D721Med (cell line): Measurements from ENCODE around the gene SPDYE6.
"Not testable (repeated sequence)": the region's sequence is repeated elsewhere in the genome, so short reads cannot be mapped to it uniquely, and the experiment has no call there.

ENCODE experiments used
- DNase-seq: peaks from one replicate; pipeline ENCODE4 v3.0.0; 2011; ENCODE audit warnings: low spot score; ENCODE audit not compliant: insufficient read length
- FAIRE-seq: peaks from 2 replicates; lab custom pipeline; 2011; peaks lifted over from hg19 to GRCh38; lab: Jason Lieb, UNC
- CTCF ChIP-seq: IDR thresholded peaks from 2 replicates; pipeline ENCODE4 v1.5.1; 2012; ENCODE audit warnings: mild to moderate bottlenecking, control low read depth; ENCODE audit not compliant: insufficient read depth; ENCODE audit errors: missing control alignments

SPDYE6 gene

DNA sequence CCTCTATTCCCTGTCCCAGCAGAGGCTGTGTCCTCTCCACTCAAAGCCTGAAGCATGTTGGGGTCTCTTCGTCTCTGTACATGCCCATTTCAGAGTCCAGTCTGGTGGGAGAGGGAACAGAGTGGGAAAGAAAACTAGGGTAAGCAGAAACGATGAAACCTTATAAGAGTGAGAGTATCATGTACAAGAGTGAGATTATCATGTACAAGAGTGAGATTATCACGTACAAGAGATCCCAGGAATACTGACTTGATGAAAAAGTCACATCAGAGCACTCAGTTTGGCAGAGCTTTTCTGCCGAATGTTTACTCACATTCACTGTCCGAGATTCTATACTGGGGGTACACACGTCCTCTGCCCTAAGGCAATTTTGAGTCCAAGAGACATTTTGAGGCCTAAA is at the start of gene SPDYE6:
Gene SPDYE6, minus strand, starts transcription at position 101 of the 400 bp plus-strand sequence. CDS start 421 bp downstream, outside the sequence.
- not testable (repeated sequence) for FAIRE-seq, DNase-seq

GRCh38 chr7:102404862-102405188 is 48.6 kb upstream of the SPDYE6 start:
- not testable (repeated sequence) for FAIRE-seq, DNase-seq

- FAIRE-seq (no peak), DNase-seq (peak; percentile 54)
- peak; percentile 50 for TF ChIP-seq CTCF
These were observed 48.0 kb upstream of the SPDYE6 start for GRCh38 chr7:102404005-102404861.

DNA sequence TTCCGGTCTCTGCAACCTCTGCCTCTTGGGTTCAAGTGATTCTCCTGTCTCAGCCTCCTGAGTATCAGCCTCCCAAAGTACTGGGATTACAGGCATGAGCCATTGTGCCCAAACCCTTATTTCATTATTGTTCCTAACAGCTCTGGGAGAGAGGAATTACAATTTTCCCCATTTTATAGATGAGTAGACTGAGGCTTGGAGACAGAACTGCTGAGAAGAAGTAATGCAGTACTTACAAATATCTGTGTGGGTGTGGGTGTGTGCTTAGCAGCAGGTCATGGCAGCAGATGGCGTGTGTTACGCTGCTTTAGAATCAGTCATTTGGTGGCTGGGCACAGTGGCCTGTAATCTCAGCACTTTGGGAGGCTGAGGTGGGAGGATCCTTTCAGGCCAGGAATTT is 47.3 kb upstream of the SPDYE6 start:
- FAIRE-seq (no peak), DNase-seq (no peak)
- TF ChIP-seq CTCF, result no peak

- DNase-seq (no peak), FAIRE-seq (no peak)
- TF ChIP-seq CTCF, result no peak
These were observed 44.1 kb upstream of the SPDYE6 start for GRCh38 chr7:102400360-102400759.

DNA sequence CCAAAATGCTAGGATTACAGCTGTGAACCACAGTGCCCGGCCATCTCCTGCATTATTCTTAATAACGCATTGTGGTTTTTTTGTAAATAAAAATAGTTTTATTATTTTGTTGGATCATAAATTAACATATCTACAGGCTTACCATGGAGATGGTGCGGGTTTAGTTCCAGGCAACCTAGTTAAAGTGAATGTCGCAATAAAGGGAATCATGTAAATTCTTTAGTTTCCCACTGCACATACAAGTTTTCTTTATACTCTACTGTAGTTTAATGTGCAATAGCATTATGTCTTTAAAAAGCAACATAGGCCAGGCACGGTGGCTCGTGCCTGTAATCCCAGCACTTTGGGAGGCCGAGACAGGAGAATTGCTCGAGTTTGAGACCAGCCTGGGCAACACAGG is 42.3 kb upstream of the SPDYE6 start:
- TF ChIP-seq CTCF, result no peak
- DNase-seq (no peak), FAIRE-seq (no peak)

- no peak for DNase-seq
- FAIRE-seq, result no peak
- no peak for TF ChIP-seq CTCF
These were observed 40.4 kb upstream of the SPDYE6 start for GRCh38 chr7:102396710-102397019.

DNA sequence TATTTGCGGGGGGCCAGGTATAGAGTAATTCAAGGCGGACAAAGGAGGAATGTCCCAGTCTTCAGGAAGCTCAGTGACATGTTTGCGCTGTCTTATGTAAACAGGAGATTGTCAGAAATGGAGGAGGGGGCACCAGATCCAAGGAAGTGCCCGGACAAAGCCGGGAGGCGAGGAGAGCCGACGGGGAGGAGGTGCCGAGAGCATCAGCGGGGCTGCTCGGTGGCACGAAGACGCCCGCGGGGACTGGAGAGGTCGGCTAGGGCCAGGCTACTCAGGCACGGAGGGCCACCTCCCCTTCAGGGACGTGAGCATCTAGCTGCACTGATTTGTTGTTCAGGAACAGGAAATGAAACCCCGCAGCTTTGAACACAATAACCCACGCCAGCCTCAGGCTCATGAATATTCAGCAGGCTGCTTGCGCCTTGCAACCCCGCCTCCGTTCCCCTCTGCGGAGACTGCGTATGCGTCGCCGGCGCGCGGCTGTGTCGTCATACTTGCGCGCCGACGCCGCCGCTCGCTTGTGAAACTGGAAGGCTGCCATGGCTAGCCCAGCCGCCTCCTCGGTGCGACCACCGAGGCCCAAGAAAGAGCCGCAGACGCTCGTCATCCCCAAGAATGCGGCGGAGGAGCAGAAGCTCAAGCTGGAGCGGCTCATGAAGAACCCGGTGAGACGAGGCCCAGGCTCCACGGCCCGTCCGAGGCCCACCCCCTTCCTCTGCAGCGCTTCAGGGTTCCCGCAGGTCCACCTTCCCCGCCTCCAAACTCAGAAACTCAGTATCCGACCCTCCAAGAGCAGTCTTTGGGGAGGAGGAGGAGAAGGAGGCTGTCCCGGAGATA is 39.8 kb upstream of the SPDYE6 start, which contains the start of gene PRKRIP1:
Gene PRKRIP1, plus strand, starts transcription at position 491 of the 837 bp plus-strand sequence. Its CDS starts 49 bp downstream, at position 540.
- no peak for FAIRE-seq
- no peak for TF ChIP-seq CTCF
- peak; percentile 70 for DNase-seq
